Chondrocyte (in vitro differentiated cells): ENCODE data around the gene KRT6B. TPM values are rescaled to one million over a fixed set of nuclear protein-coding genes. Genes with fewer than 3 reads are reported as not detected.
"Not testable (repeated sequence)": the region's sequence is repeated elsewhere in the genome, so short reads cannot be mapped to it uniquely, and the experiment has no call there.

Experiments used
- DNase-seq: peaks from one replicate; pipeline ENCODE4 v3.0.0; 2021; ENCODE audit warnings: mixed read lengths, low spot score
- H3K27ac Mint-ChIP-seq: one replicate; pipeline ENCODE4 v1.8.0; 2021; ENCODE audit warnings: mild to moderate bottlenecking, moderate library complexity, mixed read lengths; ENCODE audit not compliant: unreplicated experiment
- H3K27me3 Mint-ChIP-seq: 2 replicates; pipeline ENCODE4 v1.8.0; 2021; ENCODE audit warnings: low read depth, mixed read lengths
- H3K36me3 Mint-ChIP-seq: 2 replicates; pipeline ENCODE4 v1.8.0; 2021; ENCODE audit warnings: low read depth, mixed read lengths
- H3K4me1 Mint-ChIP-seq: 2 replicates; pipeline ENCODE4 v1.8.0; 2021; ENCODE audit warnings: low read depth, mild to moderate bottlenecking, mixed read lengths
- H3K4me3 Mint-ChIP-seq: one replicate; pipeline ENCODE4 v1.8.0; 2021; ENCODE audit warnings: mild to moderate bottlenecking, moderate library complexity, mixed read lengths; ENCODE audit not compliant: unreplicated experiment
- H3K9me3 Mint-ChIP-seq: 2 replicates; pipeline ENCODE4 v1.8.0; 2021; ENCODE audit warnings: low read depth, mixed read lengths
- CTCF ChIP-seq: fragments of 200-600 bp; sonication (generic); IDR thresholded peaks from 2 replicates; pipeline ENCODE4 v1.5.0; 2021; ENCODE audit warnings: antibody characterized with exemption, mild to moderate bottlenecking, moderate library complexity
- total RNA-seq: library from RNA; stranded (reverse); gene quantifications from 3 replicates; pipeline ENCODE4 v1.2.1, GENCODE V29; 2021

The KRT6B gene
- total RNA-seq, 1 donor from 2014 or later, result not detected

DNA sequence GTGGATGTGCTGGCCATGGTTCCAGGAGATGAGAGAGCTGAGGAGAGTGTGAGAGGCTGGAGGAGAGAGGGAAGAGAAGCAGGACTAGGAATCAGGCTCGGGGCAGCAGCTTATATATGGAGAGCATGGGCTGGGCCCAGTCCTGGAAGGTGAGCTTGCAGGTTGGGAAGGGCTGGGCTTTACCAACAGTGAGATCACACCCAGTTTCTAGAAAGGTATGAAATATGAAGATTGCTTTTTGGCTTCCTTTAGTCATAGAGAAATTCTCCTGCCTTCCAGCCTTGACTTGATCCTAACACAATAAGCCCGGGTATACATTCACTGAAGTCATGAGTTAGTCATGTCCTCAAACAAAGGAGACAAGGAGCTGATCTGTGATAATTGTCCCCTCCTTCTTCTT is 41.2 kb upstream of the KRT6B start, which contains the start of gene KRT6A:
Gene KRT6A, minus strand, starts transcription at position 86 of the 400 bp plus-strand sequence. Its CDS starts 69 bp downstream, at position 17.
- Mint-ChIP-seq H3K4me3 (no peak within 1 kb of the TSS), H3K9me3 (no peaks in the 10 kb centered on the region), H3K27ac (no peak within 1 kb of the TSS)

DNA sequence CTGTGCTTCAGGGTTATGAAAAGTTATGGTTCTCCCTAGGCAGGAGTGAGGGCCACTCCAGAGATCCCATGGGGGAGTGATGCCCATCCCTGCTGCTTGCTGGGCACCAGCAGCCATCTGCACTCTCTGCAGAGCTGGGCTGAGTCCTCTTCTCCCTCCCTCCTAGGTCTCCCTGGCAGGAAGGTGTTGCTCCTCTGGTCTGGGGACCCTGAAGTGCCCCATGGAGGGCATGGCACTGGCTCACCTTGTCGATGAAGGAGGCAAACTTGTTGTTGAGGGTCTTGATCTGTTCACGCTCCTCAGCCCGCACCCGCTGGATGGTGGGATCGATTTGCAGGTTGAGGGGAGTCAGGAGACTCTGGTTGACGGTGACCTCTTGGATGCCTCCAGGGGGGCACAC is 40.5 kb upstream of the KRT6B start:
- H3K4me3 Mint-ChIP-seq, result not testable (repeated sequence)

More for the DNA sequence above, 41.2 kb upstream of the KRT6B start, which contains the start of gene KRT6A:
- DNase-seq, result no peak
- peaks cover 33% of the 10 kb centered on the region for H3K4me1 Mint-ChIP-seq
- TF ChIP-seq CTCF, result no peak
- no peaks in the 10 kb centered on the region for H3K36me3 Mint-ChIP-seq
- peaks cover 55% of the 10 kb centered on the region for H3K27me3 Mint-ChIP-seq

GRCh38 chr12:52491495-52491894 is 39.5 kb upstream of the KRT6B start:
- DNase-seq, H3K4me3 Mint-ChIP-seq, H3K27ac Mint-ChIP-seq, H3K9me3 Mint-ChIP-seq, H3K36me3 Mint-ChIP-seq: not testable (repeated sequence)
- Mint-ChIP-seq H3K4me1 (peaks cover 27% of the 10 kb centered on the region), H3K27me3 (peaks cover 58% of the 10 kb centered on the region)

More for the DNA sequence above, 40.5 kb upstream of the KRT6B start:
- DNase-seq, H3K9me3 Mint-ChIP-seq, H3K36me3 Mint-ChIP-seq, H3K27ac Mint-ChIP-seq: not testable (repeated sequence)
- Mint-ChIP-seq H3K4me1 (peaks cover 33% of the 10 kb centered on the region), H3K27me3 (peaks cover 54% of the 10 kb centered on the region)

DNA sequence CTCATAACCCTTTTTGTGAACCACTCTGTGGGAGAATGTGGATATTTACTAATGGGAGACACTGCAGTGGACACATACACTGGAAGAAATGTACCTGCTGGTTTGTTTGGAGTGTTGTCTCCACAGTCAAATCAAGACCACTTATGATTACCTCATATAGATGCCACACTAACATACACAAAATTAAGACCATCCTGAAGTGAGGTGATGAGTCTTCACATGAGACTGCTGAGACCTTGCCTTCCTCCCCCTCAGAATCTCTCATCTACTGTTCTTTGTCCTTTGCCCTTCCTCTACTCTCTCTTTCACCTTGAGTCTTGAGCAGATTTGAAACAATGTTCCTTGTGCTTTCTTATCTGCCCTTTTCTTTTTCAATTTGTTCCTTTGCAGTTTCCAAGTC is 36.8 kb upstream of the KRT6B start:
- no peaks in the 10 kb centered on the region for H3K4me1 Mint-ChIP-seq
- TF ChIP-seq CTCF, result no peak
- no peak for DNase-seq
- peaks cover 12% of the 10 kb centered on the region for H3K9me3 Mint-ChIP-seq
- no peak overlapping the region for H3K27ac Mint-ChIP-seq
- H3K36me3 Mint-ChIP-seq, result peaks cover 4% of the 10 kb centered on the region
- no peak overlapping the region for H3K4me3 Mint-ChIP-seq
- H3K27me3 Mint-ChIP-seq, result peaks cover 71% of the 10 kb centered on the region

DNA sequence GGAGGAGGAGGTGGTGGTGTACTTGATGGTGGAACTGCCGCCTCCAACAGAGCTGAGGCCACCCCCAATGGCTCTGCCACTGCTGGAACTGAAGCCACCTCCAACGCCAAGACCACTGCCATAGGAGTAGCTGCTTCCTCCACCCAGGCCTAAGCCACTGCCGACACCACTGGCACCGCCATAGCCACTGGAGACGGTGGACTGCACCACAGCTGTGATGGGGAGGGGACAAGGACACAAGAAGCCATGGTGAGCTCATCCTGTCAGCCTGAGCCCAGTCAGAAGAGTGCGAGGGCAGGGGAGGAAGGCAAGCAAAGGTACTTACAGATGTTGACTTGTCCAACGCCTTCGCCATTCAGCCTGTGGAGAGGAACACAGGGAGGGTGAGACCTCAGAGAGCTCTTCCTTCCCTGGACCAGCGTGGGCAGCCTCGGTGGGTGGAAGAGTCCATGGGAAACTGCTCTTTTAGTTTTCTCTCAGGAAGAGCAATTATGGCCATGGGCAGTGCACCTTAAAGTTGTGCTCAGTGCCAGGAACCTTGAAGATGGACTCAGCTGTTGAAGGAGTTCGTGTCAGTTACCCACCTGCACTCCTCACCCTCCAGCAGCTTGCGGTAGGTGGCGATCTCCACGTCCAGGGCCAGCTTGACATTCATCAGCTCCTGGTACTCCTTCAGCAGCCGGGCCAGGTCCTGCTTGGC is 35.9 kb upstream of the KRT6B start:
- not testable (repeated sequence) for H3K36me3 Mint-ChIP-seq

DNA sequence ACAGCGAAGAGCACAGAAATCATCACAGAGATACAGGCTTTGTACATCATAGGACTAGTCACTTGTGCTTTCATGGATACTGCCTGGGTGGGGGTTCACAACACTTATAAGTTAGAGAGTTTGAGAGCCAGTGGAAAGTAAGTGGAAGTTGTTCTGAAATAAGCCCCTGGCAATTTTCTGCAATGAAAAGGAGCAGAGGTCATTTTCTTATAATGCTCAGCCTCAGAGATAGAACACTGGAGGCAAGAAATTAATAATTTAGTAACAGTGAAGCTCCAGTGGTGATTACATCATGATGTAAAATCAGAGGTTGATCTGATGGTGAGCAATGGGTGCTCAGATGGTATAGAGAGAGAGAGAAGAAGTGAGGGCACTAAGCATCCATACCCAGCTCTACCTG is 35.3 kb upstream of the KRT6B start:
- H3K27me3 Mint-ChIP-seq, result peaks cover 76% of the 10 kb centered on the region
- no peak for DNase-seq
- peaks cover 13% of the 10 kb centered on the region for H3K9me3 Mint-ChIP-seq
- H3K4me1 Mint-ChIP-seq, result no peaks in the 10 kb centered on the region
- no peak for TF ChIP-seq CTCF
- peaks cover 4% of the 10 kb centered on the region for H3K36me3 Mint-ChIP-seq
- no peak overlapping the region for H3K4me3 Mint-ChIP-seq
- H3K27ac Mint-ChIP-seq, result no peak overlapping the region

More for the DNA sequence above, 35.9 kb upstream of the KRT6B start:
- not testable (repeated sequence) for H3K4me3 Mint-ChIP-seq, H3K4me1 Mint-ChIP-seq, DNase-seq, H3K27ac Mint-ChIP-seq
- H3K27me3 Mint-ChIP-seq, result peaks cover 72% of the 10 kb centered on the region
- H3K9me3 Mint-ChIP-seq, result peaks cover 13% of the 10 kb centered on the region
